ENCODE data around the gene RPL22L1.

GRCh38 chr3:170893895-170894294, 23.9 kb upstream of the RPL22L1 start:
- TF ChIP-seq POLR2A (IDR thresholded peaks at IDR 0.05) (no peak), CTCF (IDR thresholded peaks at IDR 0.05) (no peak)
